ENCODE data around the gene SUSD3. TPM values are rescaled to one million over a fixed set of nuclear protein-coding genes. Genes with fewer than 3 reads are reported as not detected.

Gene SUSD3
- total and polyA plus RNA-seq, 2 of the 4 experiments (the other 2 are of a cell fraction), result 0.54 to 1.5 TPM

- TF ChIP-seq RAD21 (IDR thresholded peaks at IDR 0.05; ENCODE audit: low read length) (no peak), CHD1 (IDR thresholded peaks at IDR 0.05; ENCODE audit: low read depth, low read length) (no peak), USF2 (IDR thresholded peaks at IDR 0.05; ENCODE audit: low read depth, low read length) (no peak)
These were observed 2.3 kb downstream of the SUSD3 start (continued) for GRCh38 chr9:93060746-93061259.

GRCh38 chr9:93061260-93061751 lies 2.8 kb downstream of the SUSD3 start:
- in situ Hi-C loops (cut with MboI; ENCODE audit: low sequenced_read_pairs) (no loop called here), intact Hi-C loops (cut with micrococcal nuclease) (no loop called here), dilution Hi-C loops (cut with HindIII; ENCODE audit: low sequenced_read_pairs, unreplicated experiment) (no loop called here)
- Histone ChIP-seq H3K4ac (ENCODE audit: low read depth, low read length) (no peak overlapping the region), H3K9me3 (ENCODE audit: control insufficient read depth, insufficient read depth, low read length) (no peaks in the 10 kb centered on the region), H3K4me2 (ENCODE audit: low read depth, low read length) (no peak overlapping the region), H4K20me1 (ENCODE audit: insufficient read depth, low read length) (no peaks in the 10 kb centered on the region), H2BK20ac (ENCODE audit: low read depth, low read length) (no peak overlapping the region), H2AK9ac (replicated peaks; ENCODE audit: low read depth, low read length, poor library complexity) (no peak overlapping the region), H3K27ac (ENCODE audit: insufficient read depth, low read length) (no peak overlapping the region), H3K4me1 (ENCODE audit: control insufficient read depth, insufficient read depth, low read length) (peaks cover 2% of the 10 kb centered on the region; the same call in 1 of the 2 replicates), H3K9me1 (ENCODE audit: insufficient read depth, low read length) (no peaks in the 10 kb centered on the region; the same call in 1 of the 2 replicates), H4K5ac (ENCODE audit: low read depth, low read length) (no peak overlapping the region), H3K27me3 (ENCODE audit: control insufficient read depth, insufficient read depth, low read length) (peaks cover 11% of the 10 kb centered on the region; the same call in 1 of the 2 replicates), H3K18ac (ENCODE audit: low read depth, low read length) (no peak overlapping the region), H2AFZ (replicated peaks; ENCODE audit: low read length, poor library complexity) (no peak overlapping the region), H2AK5ac (ENCODE audit: low read depth, low read length) (no peak overlapping the region), H3K56ac (ENCODE audit: extremely low read depth, insufficient read depth, low read length) (no peak overlapping the region), H3K79me1 (ENCODE audit: low read depth in 1 of 2, low read length in 2 of 2) (no peaks in the 10 kb centered on the region), H4K8ac (ENCODE audit: low read depth in 2 of 2, low read length in 2 of 2) (no peak overlapping the region), H3K14ac (replicated peaks; ENCODE audit: low read depth, low read length) (no peak overlapping the region), H3K36me3 (ENCODE audit: control insufficient read depth, insufficient read depth, low read length) (no peaks in the 10 kb centered on the region), H3K4me3 (ENCODE audit: insufficient read depth, low read depth, low read length) (no peak overlapping the region), H3K23ac (ENCODE audit: low read depth, low read length) (no peak overlapping the region), H2BK120ac (ENCODE audit: low read depth, low read length) (no peak overlapping the region), H4K91ac (ENCODE audit: insufficient read depth, low read depth, low read length) (no peak overlapping the region), H2BK15ac (ENCODE audit: low read depth, low read length) (no peak overlapping the region), H3K9ac (ENCODE audit: low read depth, low read length) (no peak overlapping the region), H2BK5ac (ENCODE audit: low read depth, low read length, poor library complexity, severe bottlenecking) (no peak overlapping the region)
- no peak for DNase-seq
- no TSS peak for BruUV-seq (replicated peaks)
- no peak for ATAC-seq (ENCODE audit: low read depth)
- WGBS, 2 experiments (ENCODE audit: extremely low coverage in 2 of 2, insufficient read length in 1 of 2), result 94% methylated on average over 3 of the region's 4 CpGs; no CpG with 5 or more reads in 1 of the 2 experiments
- ChIA-PET CTCF (no interaction called here), POLR2A (ENCODE audit: unreplicated experiment) (no interaction called here)
- TF ChIP-seq MAFK (IDR thresholded peaks at IDR 0.05; ENCODE audit: low read depth, low read length) (no peak), ELK1 (IDR thresholded peaks at IDR 0.05; ENCODE audit: borderline replicate concordance, low read depth, low read length) (no peak), FOS (IDR thresholded peaks at IDR 0.05; ENCODE audit: low read depth, low read length) (no peak), CHD1 (IDR thresholded peaks at IDR 0.05; ENCODE audit: low read depth, low read length) (no peak), POLR2A (IDR thresholded peaks at IDR 0.05; ENCODE audit: low read depth, low read length) (no peak), SMC3 (IDR thresholded peaks at IDR 0.05; ENCODE audit: low read depth, low read length) (no peak), CTCF (conservative IDR thresholded peaks at IDR 0.05; ENCODE audit: low read depth, low read length) (no peak), NFE2L2 (IDR thresholded peaks at IDR 0.05; ENCODE audit: low read depth, low read length) (no peak), RFX5 (IDR thresholded peaks at IDR 0.05; ENCODE audit: low read depth, low read length) (no peak), MAZ (IDR thresholded peaks at IDR 0.05; ENCODE audit: borderline replicate concordance, low read depth, low read length) (no peak), CEBPB (IDR thresholded peaks at IDR 0.05; ENCODE audit: low read depth, low read length) (no peak), RAD21 (IDR thresholded peaks at IDR 0.05; ENCODE audit: low read length) (no peak)
